K562 (cell line): ENCODE data around the gene PIK3C2B. TPM values are rescaled to one million over a fixed set of nuclear protein-coding genes. Genes with fewer than 3 reads are reported as not detected.
A peak's percentile ranks its signal among the peaks of the same experiment; 100 is the strongest.

Source experiments
- EP400 ChIP-seq: fragments of 450-650 bp; IDR thresholded peaks from 2 replicates; pipeline ENCODE4 v1.6.1; 2017; ENCODE audit warnings: antibody characterized with exemption, mild to moderate bottlenecking, moderate library complexity
- GABPB2 ChIP-seq: fragments of 250-450 bp; sonication (Bioruptor Pico); conservative IDR thresholded peaks from 2 replicates; pipeline ENCODE4 v1.5.1; 2021; ENCODE audit warnings: mild to moderate bottlenecking
- MTA1 ChIP-seq: fragments of 450-650 bp; IDR thresholded peaks from 2 replicates; pipeline ENCODE4 v1.6.1; 2017; ENCODE audit warnings: borderline replicate concordance
- MTA2 ChIP-seq: fragments of 450-650 bp; IDR thresholded peaks from 2 replicates; pipeline ENCODE4 v1.6.1; 2016; ENCODE audit warnings: low read depth
- NONO ChIP-seq, 2 experiments: fragments of 200-400 bp in 1 of 2; fragments of 450-650 bp in 1 of 2; formaldehyde crosslinking in 1 of 2; IDR thresholded peaks; 2 replicates each; pipeline ENCODE4 v1.6.1; 2017; ENCODE audit warnings: low read depth in 2 of 2, mild to moderate bottlenecking in 2 of 2, moderate library complexity in 2 of 2, low read length in 1 of 2
- RFX7 ChIP-seq: fragments of 250-450 bp; sonication (Bioruptor Pico); IDR thresholded peaks from 2 replicates; pipeline ENCODE4 v1.5.1; 2021; ENCODE audit warnings: mild to moderate bottlenecking
- SAFB2 ChIP-seq: fragments of 200-400 bp; formaldehyde crosslinking; IDR thresholded peaks from 2 replicates; pipeline ENCODE4 v1.6.1; 2018; ENCODE audit warnings: borderline replicate concordance, low read length, low read depth, moderate library complexity; ENCODE audit not compliant: severe bottlenecking
- SRF ChIP-seq, 2 experiments: fragments of 250-450, 450-650 bp in 1 of 2; sonication (Bioruptor Pico) in 1 of 2; sonication (generic) in 1 of 2; formaldehyde crosslinking; IDR thresholded peaks; 2 replicates each; pipeline versions ENCODE4 v1.5.0 to v1.5.1; 2020 to 2022; ENCODE audit warnings: mild to moderate bottlenecking in 1 of 2, missing genetic modification reagents in 1 of 2
- TRIM28 ChIP-seq: fragments of 450-650 bp; IDR thresholded peaks from 2 replicates; pipeline ENCODE4 v1.6.1; 2017
- polyA plus RNA-seq, 8 experiments: library from polyadenylated mRNA; depleted of rRNA in 4 of 8; stranded (reverse) in 5 of 8; unstranded in 3 of 8; fragments of >200 nt; fragmentation: Nextera tagmentation in 2 of 8; fragmentation: Illumina TruSeq in 1 of 8; extraction: Ambion mirVana in 2 of 8; extraction: Trizol in 1 of 8; gene quantifications; 2 replicates each; pipeline versions ENCODE4 v1.2.1 to v1.2.3, GENCODE V29; 2011 to 2014; ENCODE audit warnings: inconsistent platforms in 1 of 8, missing spikeins in 1 of 8
- total RNA-seq, 7 experiments: library from RNA; depleted of rRNA in 6 of 7; stranded (reverse); fragments of >200 nt in 6 of 7; fragmentation: Illumina TruSeq in 2 of 7; extraction: Trizol in 2 of 7; gene quantifications; 2 replicates each; pipeline versions ENCODE4 v1.2.1 to v1.2.3, GENCODE V29; 2011 to 2021; ENCODE audit warnings: low replicate concordance in 1 of 7
- TF ChIP-seq, protein P1 (sequence below): fragments of 200-800 bp; sonication (Bioruptor generic); IDR thresholded peaks from 2 replicates; pipeline ENCODE4 v1.6.1; 2017; ENCODE audit warnings: missing genetic modification characterization, missing compliant biosample characterization
- TF ChIP-seq, protein P2 (sequence below): fragments of 250-450 bp; sonication (Bioruptor Pico); IDR thresholded peaks from 2 replicates; pipeline ENCODE4 v1.5.0; 2021; ENCODE audit warnings: mild to moderate bottlenecking, moderate library complexity
- TF ChIP-seq, protein P3 (sequence below): IDR thresholded peaks from 3 replicates; pipeline ENCODE4 v1.6.1; 2011; ENCODE audit warnings: borderline replicate concordance, mild to moderate bottlenecking, moderate library complexity; ENCODE audit not compliant: insufficient read length; ENCODE audit errors: extremely low read depth
- TF ChIP-seq, protein P4 (sequence below), 2 experiments: fragments of 200-800 bp in 1 of 2; sonication (Bioruptor generic) in 1 of 2; sonication (generic) in 1 of 2; formaldehyde crosslinking in 1 of 2; IDR thresholded peaks in 1 of 2; conservative IDR thresholded peaks in 1 of 2; 2 replicates each; pipeline versions ENCODE4 v1.5.0 to v1.6.1; 2016 to 2020; ENCODE audit warnings: missing compliant biosample characterization in 1 of 2, missing genetic modification characterization in 1 of 2, missing genetic modification reagents in 1 of 2
- TF ChIP-seq, protein P5 (sequence below), 2 experiments: fragments of 450-650 bp in 1 of 2; sonication (generic) in 1 of 2; formaldehyde crosslinking in 1 of 2; IDR thresholded peaks in 1 of 2; conservative IDR thresholded peaks in 1 of 2; 2 replicates each; pipeline versions ENCODE4 v1.6.1 to v1.8.1; 2016 to 2023; ENCODE audit warnings: mild to moderate bottlenecking in 2 of 2, moderate library complexity in 2 of 2, inconsistent platforms in 1 of 2, missing genetic modification reagents in 1 of 2

Gene PIK3C2B
- total and polyA plus RNA-seq, 9 of the 15 experiments (the other 6 are each of a cell fraction or from before 2014, with no cell fraction given): 0.10 to 2.9 (median 0.72) TPM

DNA sequence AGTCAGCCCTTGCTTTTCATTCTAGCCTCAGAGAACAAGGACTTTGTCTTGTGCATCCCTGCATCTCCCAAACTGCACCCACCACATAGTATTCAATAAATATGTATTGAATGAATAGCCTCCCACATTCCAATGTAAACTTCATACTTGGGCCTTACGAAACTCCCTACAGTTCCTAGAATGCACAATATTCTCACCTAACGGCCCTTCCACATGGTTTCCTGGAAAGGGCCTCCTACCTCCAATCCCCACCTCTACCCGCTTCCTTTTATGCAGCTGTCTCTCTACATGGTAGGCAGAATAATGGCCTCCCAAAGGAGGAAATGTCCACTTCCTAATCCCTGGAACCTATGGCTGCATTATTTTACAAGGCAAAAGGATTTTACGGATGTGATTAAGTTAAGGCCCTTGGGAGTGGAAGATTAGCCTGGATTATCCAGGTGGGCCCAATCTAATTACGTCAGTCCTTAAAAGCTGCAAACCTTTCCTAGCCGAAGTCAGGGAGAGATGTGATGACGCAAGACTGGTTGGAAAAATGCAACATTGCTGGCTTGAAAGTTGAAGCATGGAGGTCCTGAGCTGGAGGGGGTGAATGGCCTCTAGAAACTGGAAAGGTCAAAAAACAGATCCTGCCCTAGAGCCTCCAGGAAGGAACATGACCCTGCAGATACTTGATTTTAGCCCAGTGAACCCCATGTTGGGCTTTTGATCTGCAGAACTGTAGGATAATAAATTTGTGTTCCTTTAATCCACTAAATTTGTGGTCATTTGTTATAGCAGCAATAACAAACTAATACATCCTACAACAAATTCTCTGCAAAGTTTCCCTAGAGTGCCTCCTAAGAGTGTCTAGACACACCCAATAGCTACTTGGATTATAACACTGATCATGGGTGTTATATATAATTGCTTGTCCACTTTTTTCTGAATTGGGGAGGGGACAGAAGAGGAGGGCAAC lies 5.2 kb upstream of the PIK3C2B start (continued):
- TF ChIP-seq SRF (CRISPR knock-in tag; IDR thresholded peaks at IDR 0.05) (no peak), MTA1 (no peak), SAFB2 (no peak), TRIM28 (no peak), NONO (IDR thresholded peaks at IDR 0.05; ENCODE audit: low read depth in 2 of 2, low read length in 1 of 2) (no peak), EP400 (no peak), GABPB2 (CRISPR knock-in tag) (no peak), MTA2 (no peak), RFX7 (CRISPR knock-in tag) (no peak)
- TF ChIP-seq, protein P1, sequence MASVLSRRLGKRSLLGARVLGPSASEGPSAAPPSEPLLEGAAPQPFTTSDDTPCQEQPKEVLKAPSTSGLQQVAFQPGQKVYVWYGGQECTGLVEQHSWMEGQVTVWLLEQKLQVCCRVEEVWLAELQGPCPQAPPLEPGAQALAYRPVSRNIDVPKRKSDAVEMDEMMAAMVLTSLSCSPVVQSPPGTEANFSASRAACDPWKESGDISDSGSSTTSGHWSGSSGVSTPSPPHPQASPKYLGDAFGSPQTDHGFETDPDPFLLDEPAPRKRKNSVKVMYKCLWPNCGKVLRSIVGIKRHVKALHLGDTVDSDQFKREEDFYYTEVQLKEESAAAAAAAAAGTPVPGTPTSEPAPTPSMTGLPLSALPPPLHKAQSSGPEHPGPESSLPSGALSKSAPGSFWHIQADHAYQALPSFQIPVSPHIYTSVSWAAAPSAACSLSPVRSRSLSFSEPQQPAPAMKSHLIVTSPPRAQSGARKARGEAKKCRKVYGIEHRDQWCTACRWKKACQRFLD (CRISPR knock-in tag): no peak
- TF ChIP-seq, protein P2, sequence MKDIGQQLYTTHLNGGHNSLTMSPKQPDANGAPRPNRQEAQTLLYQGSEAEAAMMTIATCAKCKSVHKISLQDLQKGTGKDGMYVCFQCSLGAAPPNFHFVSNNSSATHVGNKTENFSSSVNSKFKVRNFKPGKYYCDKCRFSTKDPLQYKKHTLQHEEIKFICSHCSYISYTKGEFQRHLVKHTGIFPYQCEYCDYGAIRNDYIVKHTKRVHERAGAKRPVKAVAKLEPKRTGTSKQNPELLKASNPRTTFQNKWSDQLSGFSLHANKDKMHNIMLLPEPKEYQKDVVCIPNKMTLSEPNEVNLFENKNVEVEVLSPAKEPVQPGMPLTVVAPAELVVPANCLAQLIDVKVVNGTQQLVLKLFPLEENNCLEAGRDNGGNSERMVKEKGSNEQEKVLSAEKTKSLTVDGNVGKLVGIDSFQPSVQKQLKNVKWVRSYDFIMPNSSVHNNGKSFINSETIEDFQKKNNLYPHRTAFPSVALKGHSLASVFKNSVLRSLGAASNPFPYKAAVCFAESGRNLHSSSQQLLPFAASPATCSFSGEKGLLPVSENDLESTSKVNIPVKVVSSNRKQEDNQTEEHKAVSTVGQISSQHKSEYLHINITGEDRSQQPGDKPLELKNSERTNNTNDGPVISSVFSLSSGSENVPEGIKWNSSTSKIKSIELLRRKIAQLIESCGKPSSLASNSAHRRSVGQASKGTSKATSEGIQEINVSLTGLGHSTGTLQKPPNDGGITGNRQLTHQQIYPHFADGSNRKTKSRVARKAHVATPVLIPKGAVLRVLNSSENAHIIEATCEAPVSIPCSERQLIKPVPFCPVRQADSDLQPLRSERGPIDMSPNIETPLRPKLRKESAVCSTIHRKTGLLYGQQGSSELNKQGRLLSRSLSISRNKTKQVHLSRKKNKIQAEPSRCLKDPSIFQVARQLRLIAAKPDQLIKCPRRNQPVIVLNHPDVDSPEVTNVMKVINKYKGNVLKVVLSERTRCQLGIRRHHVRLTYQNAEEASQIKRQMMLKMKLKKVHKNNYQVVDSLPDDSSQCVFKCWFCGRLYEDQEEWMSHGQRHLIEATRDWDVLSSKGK (CRISPR knock-in tag): no peak
- TF ChIP-seq, protein P3, sequence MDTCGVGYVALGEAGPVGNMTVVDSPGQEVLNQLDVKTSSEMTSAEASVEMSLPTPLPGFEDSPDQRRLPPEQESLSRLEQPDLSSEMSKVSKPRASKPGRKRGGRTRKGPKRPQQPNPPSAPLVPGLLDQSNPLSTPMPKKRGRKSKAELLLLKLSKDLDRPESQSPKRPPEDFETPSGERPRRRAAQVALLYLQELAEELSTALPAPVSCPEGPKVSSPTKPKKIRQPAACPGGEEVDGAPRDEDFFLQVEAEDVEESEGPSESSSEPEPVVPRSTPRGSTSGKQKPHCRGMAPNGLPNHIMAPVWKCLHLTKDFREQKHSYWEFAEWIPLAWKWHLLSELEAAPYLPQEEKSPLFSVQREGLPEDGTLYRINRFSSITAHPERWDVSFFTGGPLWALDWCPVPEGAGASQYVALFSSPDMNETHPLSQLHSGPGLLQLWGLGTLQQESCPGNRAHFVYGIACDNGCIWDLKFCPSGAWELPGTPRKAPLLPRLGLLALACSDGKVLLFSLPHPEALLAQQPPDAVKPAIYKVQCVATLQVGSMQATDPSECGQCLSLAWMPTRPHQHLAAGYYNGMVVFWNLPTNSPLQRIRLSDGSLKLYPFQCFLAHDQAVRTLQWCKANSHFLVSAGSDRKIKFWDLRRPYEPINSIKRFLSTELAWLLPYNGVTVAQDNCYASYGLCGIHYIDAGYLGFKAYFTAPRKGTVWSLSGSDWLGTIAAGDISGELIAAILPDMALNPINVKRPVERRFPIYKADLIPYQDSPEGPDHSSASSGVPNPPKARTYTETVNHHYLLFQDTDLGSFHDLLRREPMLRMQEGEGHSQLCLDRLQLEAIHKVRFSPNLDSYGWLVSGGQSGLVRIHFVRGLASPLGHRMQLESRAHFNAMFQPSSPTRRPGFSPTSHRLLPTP: no peak
- TF ChIP-seq, protein P4, sequence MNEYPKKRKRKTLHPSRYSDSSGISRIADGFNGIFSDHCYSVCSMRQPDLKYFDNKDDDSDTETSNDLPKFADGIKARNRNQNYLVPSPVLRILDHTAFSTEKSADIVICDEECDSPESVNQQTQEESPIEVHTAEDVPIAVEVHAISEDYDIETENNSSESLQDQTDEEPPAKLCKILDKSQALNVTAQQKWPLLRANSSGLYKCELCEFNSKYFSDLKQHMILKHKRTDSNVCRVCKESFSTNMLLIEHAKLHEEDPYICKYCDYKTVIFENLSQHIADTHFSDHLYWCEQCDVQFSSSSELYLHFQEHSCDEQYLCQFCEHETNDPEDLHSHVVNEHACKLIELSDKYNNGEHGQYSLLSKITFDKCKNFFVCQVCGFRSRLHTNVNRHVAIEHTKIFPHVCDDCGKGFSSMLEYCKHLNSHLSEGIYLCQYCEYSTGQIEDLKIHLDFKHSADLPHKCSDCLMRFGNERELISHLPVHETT (CRISPR knock-in tag; conservative IDR thresholded peaks at IDR 0.05 in 1 of 2, IDR thresholded peaks at IDR 0.05 in 1 of 2): no peak
- TF ChIP-seq, protein P5, sequence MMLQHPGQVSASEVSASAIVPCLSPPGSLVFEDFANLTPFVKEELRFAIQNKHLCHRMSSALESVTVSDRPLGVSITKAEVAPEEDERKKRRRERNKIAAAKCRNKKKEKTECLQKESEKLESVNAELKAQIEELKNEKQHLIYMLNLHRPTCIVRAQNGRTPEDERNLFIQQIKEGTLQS (IDR thresholded peaks at IDR 0.05): peak; percentile 87
- TF ChIP-seq, protein P5 (CRISPR knock-in tag; conservative IDR thresholded peaks at IDR 0.05): no peak
